ENCODE measurements around the gene CTDSPL.

The CTDSPL gene

DNA sequence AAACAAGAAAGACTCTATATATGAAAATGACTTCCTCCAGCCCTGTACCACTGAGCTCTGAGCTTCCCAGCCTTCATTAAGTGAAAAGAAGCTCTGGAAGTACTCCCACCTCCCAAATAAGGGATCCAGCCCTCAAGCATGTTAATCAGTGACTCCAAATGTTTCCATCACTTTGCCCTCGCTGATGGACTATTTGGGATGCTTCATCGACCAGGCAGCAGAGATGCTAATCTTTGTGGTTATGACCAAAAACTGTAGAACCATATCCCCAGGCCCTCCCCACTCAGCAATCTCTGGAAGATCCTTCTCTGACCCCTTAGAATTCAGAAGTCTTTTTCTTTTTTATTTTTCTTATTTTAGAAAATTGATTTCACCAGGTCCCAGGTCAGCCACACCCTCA lies 2.3 kb upstream of the CTDSPL start:
- no peak overlapping the region for H3K4me3 ChIP-seq (replicated peaks; ENCODE audit: low read depth, low read length)
- TF ChIP-seq, protein P1, sequence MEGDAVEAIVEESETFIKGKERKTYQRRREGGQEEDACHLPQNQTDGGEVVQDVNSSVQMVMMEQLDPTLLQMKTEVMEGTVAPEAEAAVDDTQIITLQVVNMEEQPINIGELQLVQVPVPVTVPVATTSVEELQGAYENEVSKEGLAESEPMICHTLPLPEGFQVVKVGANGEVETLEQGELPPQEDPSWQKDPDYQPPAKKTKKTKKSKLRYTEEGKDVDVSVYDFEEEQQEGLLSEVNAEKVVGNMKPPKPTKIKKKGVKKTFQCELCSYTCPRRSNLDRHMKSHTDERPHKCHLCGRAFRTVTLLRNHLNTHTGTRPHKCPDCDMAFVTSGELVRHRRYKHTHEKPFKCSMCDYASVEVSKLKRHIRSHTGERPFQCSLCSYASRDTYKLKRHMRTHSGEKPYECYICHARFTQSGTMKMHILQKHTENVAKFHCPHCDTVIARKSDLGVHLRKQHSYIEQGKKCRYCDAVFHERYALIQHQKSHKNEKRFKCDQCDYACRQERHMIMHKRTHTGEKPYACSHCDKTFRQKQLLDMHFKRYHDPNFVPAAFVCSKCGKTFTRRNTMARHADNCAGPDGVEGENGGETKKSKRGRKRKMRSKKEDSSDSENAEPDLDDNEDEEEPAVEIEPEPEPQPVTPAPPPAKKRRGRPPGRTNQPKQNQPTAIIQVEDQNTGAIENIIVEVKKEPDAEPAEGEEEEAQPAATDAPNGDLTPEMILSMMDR (IDR thresholded peaks at IDR 0.05; ENCODE audit: low read depth, low read length, missing control alignments) = no peak
- no peak for DNase-seq (ENCODE audit: extremely low read depth, low read depth)

DNA sequence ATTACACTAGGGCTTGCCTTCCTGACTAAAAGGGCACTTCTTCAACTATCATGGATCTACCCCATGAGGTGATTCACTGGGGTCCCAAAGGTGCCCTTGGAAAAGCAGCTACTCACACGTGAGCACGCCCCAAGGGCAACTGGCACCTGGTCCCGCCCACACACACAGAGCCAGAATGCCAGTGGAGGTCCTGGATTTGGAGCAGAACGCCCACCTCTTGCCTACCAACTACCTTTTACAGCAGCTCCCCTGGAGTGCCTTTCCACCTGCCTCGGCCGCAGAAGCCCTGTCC lies 1.8 kb upstream of the CTDSPL start:
- H3K4me3 ChIP-seq (replicated peaks; ENCODE audit: low read depth, low read length) = no peak overlapping the region
- TF ChIP-seq, protein P1 (IDR thresholded peaks at IDR 0.05; ENCODE audit: low read depth, low read length, missing control alignments) = no peak
- no peak for DNase-seq (ENCODE audit: extremely low read depth, low read depth)

DNA sequence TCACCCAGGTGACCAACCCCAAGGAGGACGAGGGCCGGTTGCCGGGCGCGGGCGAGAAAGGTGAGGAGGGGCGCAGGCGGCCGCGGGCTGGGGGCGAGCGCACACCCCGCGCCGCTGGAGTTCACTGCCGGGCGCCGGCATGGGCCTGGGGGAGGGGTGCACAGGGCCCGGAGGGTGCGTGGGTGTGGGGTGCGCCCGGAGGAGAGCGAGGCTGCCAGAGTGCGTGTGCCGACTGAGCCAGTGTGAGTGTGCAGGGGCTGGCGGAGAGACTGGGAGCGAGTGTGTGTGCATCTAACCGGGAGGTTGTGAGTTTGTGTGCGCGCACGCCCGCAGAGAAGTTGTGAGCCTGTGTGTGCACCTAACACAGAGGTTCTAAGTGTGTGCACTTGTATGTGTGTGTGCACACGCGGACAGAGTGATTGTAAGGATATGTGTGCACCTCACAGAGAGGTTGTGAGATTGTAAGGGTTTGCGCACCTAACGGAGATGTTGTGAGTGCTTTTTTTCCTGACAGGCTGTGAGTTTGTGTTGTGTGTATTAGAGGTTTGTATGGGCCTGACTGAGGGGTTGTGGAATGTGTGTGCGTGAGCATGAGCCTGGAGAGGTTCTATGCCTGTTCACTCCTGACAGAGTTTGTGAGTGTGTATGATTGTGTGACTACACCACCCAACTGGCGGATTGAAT lies 681 bp downstream of the CTDSPL start:
- DNase-seq (ENCODE audit: extremely low read depth, low read depth) = no peak
- TF ChIP-seq, protein P1 (IDR thresholded peaks at IDR 0.05; ENCODE audit: low read depth, low read length, missing control alignments) = no peak
- peak overlapping the region; percentile 53 for H3K4me3 ChIP-seq (replicated peaks; ENCODE audit: low read depth, low read length)

DNA sequence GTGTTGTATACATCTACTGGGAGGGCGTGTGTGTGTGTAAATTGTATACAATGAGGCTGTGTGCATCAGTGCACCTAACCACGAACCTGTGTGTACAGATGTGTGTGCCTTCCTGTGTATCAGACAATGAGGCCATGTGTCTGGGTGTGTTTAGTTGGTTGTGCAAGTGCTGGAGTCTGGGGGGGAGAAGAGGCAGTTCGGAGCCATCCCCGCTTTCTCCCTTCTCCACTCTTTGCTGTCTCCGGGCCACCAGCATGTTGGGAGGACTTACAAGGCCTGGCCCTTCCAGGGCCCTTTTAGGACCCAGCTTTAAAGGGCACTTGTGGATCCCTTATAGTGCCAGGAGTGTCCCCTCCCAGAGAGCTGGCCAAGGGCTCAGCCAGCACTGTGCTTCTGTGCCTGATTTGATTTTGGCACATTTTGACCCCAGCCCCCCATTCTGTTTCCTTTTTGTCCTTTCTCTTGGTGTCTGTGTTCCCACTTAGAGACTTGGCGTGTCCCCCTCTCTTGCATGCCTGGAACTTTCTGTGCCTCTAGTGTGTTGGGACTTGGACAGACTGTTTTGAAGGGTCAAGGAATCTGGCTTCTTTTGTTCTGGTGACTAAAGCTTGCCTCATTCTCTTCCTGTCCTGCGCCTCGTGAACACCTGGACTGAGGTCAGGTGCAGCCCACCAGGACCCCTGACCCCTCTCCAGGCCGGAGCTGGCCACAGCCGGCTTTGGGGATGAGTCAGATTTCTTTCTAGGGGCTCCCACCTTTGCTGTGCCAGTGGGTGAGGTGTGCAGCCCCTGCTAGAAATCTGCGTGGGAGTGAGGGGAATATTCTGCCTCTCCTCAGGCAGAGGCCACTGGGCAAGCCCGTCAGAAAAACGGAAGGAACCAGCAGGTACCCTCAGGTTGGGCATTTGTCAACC lies 1.5 kb downstream of the CTDSPL start:
- no peak for DNase-seq (ENCODE audit: extremely low read depth, low read depth)
- TF ChIP-seq, protein P1 (IDR thresholded peaks at IDR 0.05; ENCODE audit: low read depth, low read length, missing control alignments) = no peak
- peak overlapping the region; percentile 53 for H3K4me3 ChIP-seq (replicated peaks; ENCODE audit: low read depth, low read length)

DNA sequence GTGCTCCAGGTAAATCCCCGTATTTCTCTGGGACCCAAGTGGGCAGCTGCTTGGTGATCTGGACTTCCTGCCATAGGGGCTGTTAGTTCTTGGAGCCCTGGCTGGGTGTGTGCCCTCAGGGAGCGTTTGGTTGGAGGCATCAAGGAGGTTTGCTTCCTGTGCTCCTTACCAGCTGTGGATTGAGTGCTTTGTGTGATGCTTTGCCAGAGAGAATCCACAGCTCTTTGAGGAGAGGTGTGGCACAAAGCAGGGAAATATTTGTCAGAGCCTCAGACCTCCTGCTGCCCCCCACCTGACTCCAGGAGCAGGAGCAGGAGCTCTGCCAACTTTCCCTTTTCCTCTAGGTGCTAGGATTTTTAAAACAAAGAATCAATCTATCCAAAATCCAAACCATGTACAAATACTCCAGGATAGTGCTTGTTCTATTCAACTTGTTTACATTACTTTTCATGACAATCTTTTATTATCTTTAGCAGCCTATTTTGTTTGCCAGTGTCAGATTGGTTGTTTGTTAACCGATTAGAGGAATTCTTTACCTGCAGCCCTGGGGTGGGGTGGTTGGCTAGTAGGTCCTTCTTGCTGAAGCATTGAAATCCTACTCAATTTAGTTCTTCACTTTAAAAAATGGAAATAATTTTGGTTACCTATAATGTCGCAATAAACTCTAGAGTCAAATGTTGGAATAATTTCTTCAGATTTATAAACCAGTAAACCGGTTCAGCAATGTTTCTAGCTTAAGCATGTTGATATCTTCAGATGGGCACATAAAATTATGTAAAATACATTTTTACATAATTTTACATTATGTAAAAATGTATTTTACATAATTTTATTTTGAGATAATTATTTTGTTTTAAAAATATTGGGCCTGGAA lies 2.5 kb downstream of the CTDSPL start:
- no peak for DNase-seq (ENCODE audit: extremely low read depth, low read depth)
- TF ChIP-seq, protein P1 (IDR thresholded peaks at IDR 0.05; ENCODE audit: low read depth, low read length, missing control alignments) = no peak
- peak overlapping the region; percentile 53; the same call in 1 of the 2 replicates for H3K4me3 ChIP-seq (replicated peaks; ENCODE audit: low read depth, low read length)

DNA sequence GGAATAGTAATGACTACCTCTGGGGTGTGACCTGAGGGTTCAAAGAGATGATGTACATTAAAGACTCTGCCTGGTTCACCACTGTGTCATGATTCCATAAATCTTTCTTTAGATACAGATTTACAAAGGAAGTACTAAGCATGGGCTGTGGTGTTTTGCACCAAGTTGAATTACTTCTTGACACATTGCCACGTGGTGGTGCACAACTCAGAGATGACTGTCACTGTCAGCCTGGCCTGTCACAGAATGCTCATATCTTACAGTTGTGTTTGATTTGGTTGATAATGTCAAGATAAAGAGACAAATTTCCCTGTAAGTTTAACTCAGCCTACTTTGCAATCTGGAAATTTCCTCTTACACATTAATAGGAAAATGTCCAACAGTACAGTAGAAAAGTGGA lies 3.2 kb downstream of the CTDSPL start:
- TF ChIP-seq, protein P1 (IDR thresholded peaks at IDR 0.05; ENCODE audit: low read depth, low read length, missing control alignments) = no peak
- DNase-seq (ENCODE audit: extremely low read depth, low read depth) = no peak
- H3K4me3 ChIP-seq (replicated peaks; ENCODE audit: low read depth, low read length) = no peak overlapping the region

All from HFF-Myc (cell line).